ENCODE measurements around the gene EVC. TPM values are rescaled to one million over a fixed set of nuclear protein-coding genes. Genes with fewer than 3 reads are reported as not detected.

Gene EVC
- total RNA-seq, 4 donors from 2014 or later, result 12.4 to 29.3 (median 17.6) TPM

DNA sequence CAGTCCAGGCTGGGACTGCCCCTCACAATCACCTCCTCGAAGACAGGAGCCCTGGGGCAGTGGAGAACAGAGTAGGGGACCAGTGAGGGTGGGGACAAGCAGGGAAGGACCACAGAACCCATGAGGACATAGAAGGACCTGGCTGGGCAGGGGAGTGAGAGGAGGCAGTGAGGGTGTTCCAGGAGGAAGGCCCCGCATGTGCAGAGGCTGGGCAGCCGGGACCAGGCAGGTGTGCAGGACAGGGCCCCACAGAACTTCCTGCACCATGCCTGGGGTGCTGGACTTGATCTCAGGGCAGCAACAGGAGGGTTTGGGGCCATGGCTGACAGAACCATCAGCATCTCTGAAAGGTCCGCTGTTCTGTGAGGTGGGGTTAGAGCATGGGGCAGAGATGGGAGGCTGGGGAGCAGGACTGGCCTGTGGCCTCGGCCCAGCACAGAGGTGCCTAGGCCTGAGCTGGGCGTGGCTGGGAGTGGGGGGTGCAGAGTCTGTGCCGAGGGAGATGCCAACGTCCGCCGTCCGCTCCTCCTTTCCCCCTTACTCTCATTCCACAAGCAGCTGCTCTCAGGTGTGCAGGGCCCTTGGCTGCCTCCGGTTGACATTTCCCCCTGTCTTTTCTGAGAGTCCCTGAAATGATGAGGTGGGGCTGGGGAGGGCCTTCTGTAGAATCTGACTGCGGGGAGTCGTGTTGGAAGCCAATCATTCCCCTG, 40.8 kb downstream of the EVC start:
- TF ChIP-seq, protein P1, sequence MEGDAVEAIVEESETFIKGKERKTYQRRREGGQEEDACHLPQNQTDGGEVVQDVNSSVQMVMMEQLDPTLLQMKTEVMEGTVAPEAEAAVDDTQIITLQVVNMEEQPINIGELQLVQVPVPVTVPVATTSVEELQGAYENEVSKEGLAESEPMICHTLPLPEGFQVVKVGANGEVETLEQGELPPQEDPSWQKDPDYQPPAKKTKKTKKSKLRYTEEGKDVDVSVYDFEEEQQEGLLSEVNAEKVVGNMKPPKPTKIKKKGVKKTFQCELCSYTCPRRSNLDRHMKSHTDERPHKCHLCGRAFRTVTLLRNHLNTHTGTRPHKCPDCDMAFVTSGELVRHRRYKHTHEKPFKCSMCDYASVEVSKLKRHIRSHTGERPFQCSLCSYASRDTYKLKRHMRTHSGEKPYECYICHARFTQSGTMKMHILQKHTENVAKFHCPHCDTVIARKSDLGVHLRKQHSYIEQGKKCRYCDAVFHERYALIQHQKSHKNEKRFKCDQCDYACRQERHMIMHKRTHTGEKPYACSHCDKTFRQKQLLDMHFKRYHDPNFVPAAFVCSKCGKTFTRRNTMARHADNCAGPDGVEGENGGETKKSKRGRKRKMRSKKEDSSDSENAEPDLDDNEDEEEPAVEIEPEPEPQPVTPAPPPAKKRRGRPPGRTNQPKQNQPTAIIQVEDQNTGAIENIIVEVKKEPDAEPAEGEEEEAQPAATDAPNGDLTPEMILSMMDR (IDR thresholded peaks at IDR 0.05), result no peak
- DNase-seq (ENCODE audit: low spot score), result no peak
- no peak for ATAC-seq (ENCODE audit: low FRiP score)

DNA sequence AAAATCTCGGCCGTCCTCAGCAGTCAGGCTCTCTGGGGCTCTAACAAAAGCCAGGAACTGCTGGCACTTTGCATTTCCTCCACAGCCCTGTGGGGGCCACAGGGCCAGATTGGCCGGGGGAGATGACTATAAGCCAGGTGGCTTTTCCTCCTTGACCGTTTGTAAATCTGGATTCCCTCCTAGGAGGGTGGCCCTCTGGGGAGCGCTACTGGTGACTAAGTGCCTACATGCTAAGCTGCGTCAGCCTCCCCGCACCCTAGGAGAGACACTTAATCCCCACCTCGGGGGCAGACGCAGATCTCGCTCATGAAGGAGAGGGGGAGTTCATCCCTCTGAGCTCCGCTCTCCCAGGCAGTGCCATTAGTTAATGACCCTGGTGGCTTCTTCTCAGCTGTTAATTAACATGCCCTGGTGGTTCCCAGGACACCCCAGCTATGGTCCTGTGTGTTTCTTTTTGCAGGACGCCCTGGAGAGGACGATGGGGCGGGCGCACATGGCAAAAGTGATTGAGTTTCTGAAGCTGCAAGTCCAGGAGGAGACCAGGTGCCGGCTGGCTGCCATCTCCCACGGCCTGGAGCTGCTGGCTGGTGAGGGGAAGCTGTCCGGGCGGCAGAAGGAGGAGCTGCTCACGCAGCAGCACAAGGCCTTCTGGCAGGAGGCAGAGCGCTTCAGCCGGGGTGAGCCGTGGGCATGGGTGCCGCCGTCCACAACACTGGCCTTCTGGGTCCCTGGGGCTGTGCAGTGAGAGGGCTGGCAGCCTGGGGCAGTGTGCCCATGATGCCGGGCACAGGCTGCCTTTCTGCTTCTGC, 41.6 kb downstream of the EVC start:
- DNase-seq (ENCODE audit: low spot score) (no peak), ATAC-seq (ENCODE audit: low FRiP score) (no peak)
- TF ChIP-seq, protein P1 (IDR thresholded peaks at IDR 0.05), result no peak

DNA sequence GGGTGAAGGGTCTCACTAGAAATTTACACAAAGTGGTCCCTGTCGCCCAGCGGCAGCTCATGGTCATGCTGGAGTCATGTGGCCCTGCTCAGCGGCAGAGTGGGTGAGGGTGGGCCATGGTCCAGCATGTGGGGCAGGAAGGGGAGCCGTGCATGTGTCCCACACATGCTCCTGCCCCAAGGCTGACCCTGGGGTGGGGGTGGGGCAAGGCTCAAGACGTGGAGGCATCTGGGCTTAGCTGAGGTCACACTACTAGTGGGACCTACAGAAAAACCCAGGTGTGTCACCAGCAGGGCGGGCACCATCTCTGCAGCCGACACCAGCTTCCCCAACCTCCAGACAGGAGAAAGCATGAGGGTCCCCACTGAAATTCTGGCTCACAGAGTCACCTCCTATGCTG, 42.4 kb downstream of the EVC start:
- ATAC-seq (ENCODE audit: low FRiP score) (no peak), DNase-seq (ENCODE audit: low spot score) (no peak)
- TF ChIP-seq, protein P1 (IDR thresholded peaks at IDR 0.05), result no peak

DNA sequence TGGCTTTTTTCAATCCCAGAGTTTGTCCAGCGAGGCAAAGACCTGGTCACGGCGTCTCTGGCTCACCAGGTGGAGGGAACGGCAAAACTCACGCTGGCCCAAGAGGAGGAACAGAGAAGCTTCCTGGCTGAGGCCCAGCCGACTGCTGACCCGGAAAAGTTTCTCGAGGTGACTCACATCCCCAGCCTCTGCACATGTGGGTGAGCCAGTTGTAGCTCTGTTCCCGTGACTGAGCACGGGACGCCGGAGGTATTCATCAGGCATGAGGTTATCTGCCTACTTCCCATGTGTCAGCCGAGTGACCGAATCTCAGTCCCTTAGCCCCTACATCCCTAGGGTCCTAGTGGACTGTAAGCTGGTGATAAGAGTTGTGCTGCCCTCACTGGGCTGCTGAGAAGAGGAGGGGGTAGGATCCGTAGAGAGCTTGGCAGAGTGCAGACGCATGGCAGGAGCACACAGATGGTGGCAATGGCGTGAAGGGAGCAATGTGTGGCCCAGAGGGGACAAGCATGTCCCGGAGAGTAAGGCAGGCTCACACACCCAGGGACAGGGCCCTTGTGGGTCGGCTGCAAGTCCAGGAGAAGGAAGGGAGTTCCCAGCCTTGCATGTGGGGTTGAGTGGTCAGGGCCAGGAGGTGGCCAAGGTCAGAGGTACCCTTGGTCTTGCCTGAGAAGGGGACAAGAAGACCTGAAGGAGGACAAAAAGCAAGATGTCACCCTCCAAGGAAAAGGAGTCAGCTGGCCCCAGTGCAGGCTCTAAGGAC, 42.9 kb downstream of the EVC start:
- TF ChIP-seq, protein P1 (IDR thresholded peaks at IDR 0.05), result no peak
- DNase-seq (ENCODE audit: low spot score) (no peak), ATAC-seq (ENCODE audit: low FRiP score) (no peak)

DNA sequence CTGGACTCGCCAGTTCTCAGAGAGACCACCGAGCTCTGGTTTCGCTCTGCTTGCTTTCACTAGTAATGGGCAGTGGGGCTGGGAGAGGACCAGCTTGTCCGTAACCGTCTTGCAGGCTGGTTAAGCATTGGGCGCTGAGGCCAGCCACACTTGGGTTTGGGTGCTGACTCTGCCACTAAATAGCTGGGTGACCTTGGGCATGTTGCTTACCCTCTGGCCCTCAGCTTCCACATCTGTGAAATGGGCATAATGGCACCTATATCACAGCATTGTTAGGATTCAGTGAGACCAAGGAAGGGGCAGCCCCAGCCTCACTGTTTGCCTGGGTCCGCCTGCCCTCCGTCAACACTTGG, 43.5 kb downstream of the EVC start:
- DNase-seq (ENCODE audit: low spot score) (no peak), ATAC-seq (ENCODE audit: low FRiP score) (no peak)
- TF ChIP-seq, protein P1 (IDR thresholded peaks at IDR 0.05), result no peak

DNA sequence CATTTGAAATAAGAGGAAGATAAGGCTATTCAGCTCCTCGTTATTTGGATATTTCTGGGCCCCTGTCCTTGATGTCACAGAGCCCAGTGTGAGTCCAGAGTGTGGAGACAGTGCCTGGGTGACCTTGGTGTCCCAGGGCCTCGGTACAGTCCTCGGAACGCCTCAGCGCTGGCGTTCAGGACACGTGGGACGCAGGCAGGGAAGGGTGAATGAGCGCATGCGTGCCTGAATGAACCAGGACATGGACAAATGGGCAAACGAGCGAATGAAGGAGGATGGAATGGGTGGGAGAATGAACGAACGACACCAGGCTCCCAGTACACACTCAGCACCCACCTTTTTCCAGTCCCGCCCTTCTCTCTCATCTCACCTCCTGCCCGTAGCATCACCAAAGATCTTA, 44.2 kb downstream of the EVC start:
- no peak for ATAC-seq (ENCODE audit: low FRiP score)
- TF ChIP-seq, protein P1 (IDR thresholded peaks at IDR 0.05), result no peak
- no peak for DNase-seq (ENCODE audit: low spot score)

All from omental fat pad (tissue), 4 donors.